ENCODE data around the gene HNRNPLL.
"Not testable (repeated sequence)": the region's sequence is repeated elsewhere in the genome, so short reads cannot be mapped to it uniquely, and the experiment has no call there.

Gene HNRNPLL

GRCh38 chr2:38539086-38539485, 63.6 kb downstream of the HNRNPLL start:
- no peak for TF ChIP-seq CTCF (conservative IDR thresholded peaks at IDR 0.05)
- TF ChIP-seq ZFX (IDR thresholded peaks at IDR 0.05) = no peak
- H3K27ac ChIP-seq = no peak overlapping the region

GRCh38 chr2:38537937-38538525, 64.7 kb downstream of the HNRNPLL start:
- TF ChIP-seq ZFX (IDR thresholded peaks at IDR 0.05) (no peak), CTCF (conservative IDR thresholded peaks at IDR 0.05) (no peak)
- no peak overlapping the region for H3K27ac ChIP-seq

DNA sequence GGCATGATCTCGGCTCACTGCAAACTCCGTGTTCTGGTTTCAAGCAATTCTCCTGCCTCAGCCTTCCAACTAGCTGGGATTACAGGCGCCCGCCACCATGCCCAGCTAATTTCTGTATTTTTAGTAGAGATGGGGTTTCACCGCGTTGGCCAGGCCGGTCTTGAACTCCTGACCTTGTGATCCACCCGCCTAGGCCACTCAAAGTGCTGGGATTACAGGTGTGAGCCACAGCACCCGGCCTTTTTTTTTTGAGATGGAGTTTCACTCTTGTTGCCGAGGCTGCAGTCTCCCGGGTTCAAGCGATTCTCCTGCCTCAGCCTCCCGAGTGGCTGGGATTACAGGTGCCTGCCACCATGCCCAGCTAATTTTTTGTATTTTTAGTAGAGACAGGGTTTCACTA, 65.4 kb downstream of the HNRNPLL start:
- H3K27ac ChIP-seq = not testable (repeated sequence)

GRCh38 chr2:38535744-38536506, 66.8 kb downstream of the HNRNPLL start:
- TF ChIP-seq ZFX (IDR thresholded peaks at IDR 0.05) (no peak), CTCF (conservative IDR thresholded peaks at IDR 0.05) (peak; percentile 85)
- H3K27ac ChIP-seq = peak overlapping the region; percentile 2; the same call in 1 of the 2 replicates

GRCh38 chr2:38535404-38535743, 67.4 kb downstream of the HNRNPLL start:
- H3K27ac ChIP-seq = no peak overlapping the region
- TF ChIP-seq ZFX (IDR thresholded peaks at IDR 0.05) (no peak), CTCF (conservative IDR thresholded peaks at IDR 0.05) (no peak)

GRCh38 chr2:38534746-38535403, 67.9 kb downstream of the HNRNPLL start:
- no peak overlapping the region for H3K27ac ChIP-seq
- TF ChIP-seq ZFX (IDR thresholded peaks at IDR 0.05) (no peak), CTCF (conservative IDR thresholded peaks at IDR 0.05) (no peak)

- TF ChIP-seq CTCF (conservative IDR thresholded peaks at IDR 0.05) (no peak), ZFX (IDR thresholded peaks at IDR 0.05) (no peak)
- no peak overlapping the region for H3K27ac ChIP-seq
Observed at GRCh38 chr2:38533757-38534545, 68.8 kb downstream of the HNRNPLL start.
